ENCODE data around the gene MSI2.

The MSI2 gene

DNA sequence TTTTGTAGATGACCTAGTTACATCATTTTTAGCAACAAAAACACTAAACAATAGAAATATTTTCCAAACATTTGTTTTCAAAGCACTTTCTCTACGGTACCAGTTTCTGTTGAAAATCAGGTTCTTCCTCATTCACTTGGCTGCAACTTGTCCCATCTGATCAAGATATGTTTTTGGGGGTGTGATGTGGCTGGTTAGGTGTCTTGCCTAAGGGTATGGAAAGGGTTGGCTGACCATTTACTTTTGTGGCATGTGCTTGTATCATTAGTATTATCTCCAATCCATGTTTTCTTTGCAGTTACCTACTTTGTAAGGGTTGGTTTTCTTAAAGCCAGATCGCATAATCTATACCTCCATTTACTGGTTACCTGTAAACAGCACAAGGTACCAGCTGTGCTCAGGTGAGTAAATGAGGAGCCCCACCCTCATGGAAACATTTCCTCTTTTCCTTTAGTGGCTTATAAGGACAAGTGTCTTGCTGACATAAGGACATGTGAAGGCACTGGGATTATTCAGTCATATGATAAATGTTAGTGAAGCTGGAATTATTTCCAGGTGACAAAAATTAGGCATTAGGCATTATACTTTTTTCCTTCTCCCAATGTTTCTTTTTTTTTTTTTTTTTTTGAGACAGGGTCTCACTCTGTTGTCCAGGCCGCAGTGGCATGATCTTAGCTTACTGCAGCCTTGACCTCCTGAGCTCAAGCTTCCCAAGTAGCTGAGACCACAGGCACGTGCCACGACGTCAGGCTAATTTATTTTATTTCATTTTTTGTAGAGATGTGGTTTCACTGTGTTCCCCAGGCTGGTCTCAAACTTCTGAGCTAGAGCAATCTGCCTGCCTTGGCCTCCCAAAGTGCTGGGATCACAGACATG is 326.8 kb downstream of the MSI2 start:
- Mint-ChIP-seq H3K4me3 (no peak overlapping the region), H3K4me1 (peaks cover 14% of the 10 kb centered on the region), H3K27me3 (no peaks in the 10 kb centered on the region), H3K9me3 (no peaks in the 10 kb centered on the region), H3K36me3 (ENCODE audit: insufficient read depth) (peaks cover 8% of the 10 kb centered on the region), H3K27ac (ENCODE audit: low read depth) (no peak overlapping the region)
- DNase-seq (ENCODE audit: low spot score in 2 of 2) (no peak), ATAC-seq (replicated peaks; ENCODE audit: extremely low read depth, poor library complexity, severe bottlenecking) (no peak)

DNA sequence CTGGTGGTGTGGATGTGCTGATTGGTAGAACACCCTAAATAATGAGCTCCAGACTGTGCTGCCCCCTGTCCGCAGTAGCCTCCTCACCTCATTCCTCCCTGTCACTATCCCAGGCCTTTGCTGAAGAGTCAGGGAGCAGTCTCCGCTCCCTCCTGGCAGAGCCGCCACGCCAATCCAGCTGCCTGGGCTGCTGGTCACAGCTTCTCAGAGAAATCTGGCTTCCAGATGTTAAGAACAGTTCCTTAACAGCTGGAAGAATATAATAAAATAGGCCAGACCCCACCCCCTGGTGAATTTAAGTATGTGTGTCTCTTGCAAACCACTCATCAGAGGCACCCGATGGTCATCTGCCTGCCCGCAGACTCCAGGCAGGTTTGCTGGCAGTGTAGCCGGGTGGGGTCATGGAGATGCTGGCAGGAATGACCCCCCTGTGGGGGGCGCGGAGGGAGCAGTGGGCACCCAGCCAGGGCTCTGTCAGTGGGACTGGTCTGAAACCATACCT is 327.8 kb downstream of the MSI2 start:
- Mint-ChIP-seq H3K27ac (ENCODE audit: low read depth) (no peak overlapping the region), H3K4me1 (peaks cover 10% of the 10 kb centered on the region), H3K27me3 (no peaks in the 10 kb centered on the region), H3K9me3 (no peaks in the 10 kb centered on the region), H3K4me3 (no peak overlapping the region), H3K36me3 (ENCODE audit: insufficient read depth) (peaks cover 6% of the 10 kb centered on the region)
- no peak for DNase-seq (ENCODE audit: low spot score in 2 of 2)
- no peak for ATAC-seq (replicated peaks; ENCODE audit: extremely low read depth, poor library complexity, severe bottlenecking)

DNA sequence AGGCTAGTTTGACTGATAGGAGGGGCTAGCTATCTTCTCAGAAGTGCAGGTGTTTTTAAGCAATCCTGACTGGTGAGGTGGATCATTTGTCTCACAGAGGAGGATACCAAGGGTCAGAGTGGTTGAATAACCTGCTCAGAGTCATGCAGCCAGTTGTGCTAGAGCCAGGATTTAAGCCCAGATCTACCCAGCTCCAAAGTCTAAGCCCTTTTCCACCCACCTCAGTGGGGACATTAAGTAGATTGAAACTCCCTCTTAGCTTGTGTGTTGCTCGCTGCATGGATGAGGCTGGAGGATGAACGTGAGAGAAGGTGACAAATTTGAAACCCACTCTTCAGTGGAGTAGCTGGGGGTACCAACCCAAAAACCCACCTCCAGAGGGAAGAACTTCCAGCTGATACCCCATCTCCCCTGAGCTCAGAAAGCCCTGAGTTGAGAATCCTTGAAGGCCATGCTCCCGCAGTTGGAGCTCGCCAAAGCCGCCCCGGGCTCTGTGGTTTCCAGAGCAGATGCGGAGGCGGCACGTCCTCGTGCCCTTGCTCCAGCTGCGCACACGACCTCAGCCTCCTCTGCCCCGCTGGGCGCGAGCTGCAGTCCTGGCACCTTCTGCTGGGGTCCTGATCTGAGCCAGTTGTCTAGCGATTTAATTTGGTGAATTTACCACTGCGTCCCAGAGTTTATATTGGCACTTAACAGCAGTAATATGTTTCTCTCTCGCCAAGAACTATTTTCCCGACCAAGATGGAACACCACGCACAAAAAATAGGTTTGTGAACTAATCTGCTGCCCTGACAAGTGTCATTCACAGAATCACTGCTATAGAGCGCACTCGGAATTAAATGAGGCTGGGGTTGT is 329.2 kb downstream of the MSI2 start:
- H3K9me3 Mint-ChIP-seq: no peaks in the 10 kb centered on the region
- peaks cover 6% of the 10 kb centered on the region for H3K36me3 Mint-ChIP-seq (ENCODE audit: insufficient read depth)
- peaks cover 5% of the 10 kb centered on the region for H3K4me1 Mint-ChIP-seq
- DNase-seq (ENCODE audit: low spot score in 2 of 2) (no peak), ATAC-seq (replicated peaks; ENCODE audit: extremely low read depth, poor library complexity, severe bottlenecking) (no peak)
- H3K27ac Mint-ChIP-seq (ENCODE audit: low read depth): no peak overlapping the region
- H3K4me3 Mint-ChIP-seq: no peak overlapping the region
- no peaks in the 10 kb centered on the region for H3K27me3 Mint-ChIP-seq

DNA sequence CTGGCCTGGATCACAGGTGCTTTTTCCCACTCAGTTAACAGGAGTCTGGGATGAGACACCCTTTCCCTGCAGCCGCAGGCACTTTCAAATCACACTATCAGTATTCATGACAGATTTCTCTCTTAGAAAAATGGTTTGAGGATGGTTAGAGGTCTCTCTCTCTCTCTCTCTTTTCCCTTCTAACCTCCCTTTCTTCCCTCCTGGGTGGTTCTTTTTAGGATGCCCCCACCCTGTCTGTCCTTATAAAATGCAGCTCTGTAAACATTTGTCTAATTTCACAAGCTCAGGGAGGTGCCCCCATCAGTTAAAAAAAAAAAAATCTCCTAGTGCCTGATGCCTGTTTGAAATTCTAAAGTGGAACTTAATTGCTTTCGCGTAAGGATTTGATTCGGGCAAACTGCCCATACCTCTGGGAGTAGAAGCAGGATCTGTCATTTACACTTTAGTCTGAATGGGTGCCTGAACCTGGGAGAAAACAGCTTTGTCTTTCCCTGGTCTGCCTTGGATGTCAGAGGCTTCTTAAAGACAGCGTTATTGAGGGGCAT is 329.9 kb downstream of the MSI2 start:
- ATAC-seq (replicated peaks; ENCODE audit: extremely low read depth, poor library complexity, severe bottlenecking): no peak
- Mint-ChIP-seq H3K27ac (ENCODE audit: low read depth) (no peak overlapping the region), H3K27me3 (no peaks in the 10 kb centered on the region), H3K36me3 (ENCODE audit: insufficient read depth) (peaks cover 6% of the 10 kb centered on the region), H3K4me1 (peaks cover 5% of the 10 kb centered on the region), H3K9me3 (no peaks in the 10 kb centered on the region), H3K4me3 (no peak overlapping the region)
- DNase-seq (ENCODE audit: low spot score in 2 of 2): no peak

DNA sequence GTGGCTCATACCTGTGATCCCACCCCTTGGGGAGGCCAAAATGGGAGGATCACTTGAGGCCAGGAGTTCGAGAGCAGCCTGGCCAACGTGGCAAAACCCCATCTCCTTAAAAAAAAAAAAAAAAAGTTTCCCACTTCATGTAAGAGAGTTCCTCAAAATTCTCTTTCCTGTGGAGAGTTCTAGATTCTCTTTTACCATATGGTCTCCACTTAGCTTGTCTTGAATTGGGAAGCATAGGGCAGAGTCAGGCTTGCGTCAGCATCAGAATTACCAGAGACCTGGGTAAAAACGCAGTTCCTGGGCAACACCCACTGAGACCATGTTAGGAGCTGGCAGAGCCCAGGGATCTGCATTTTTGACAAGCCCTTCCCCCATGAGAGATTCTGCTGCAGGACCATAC is 330.4 kb downstream of the MSI2 start:
- Mint-ChIP-seq H3K36me3 (ENCODE audit: insufficient read depth) (peaks cover 6% of the 10 kb centered on the region), H3K4me1 (peaks cover 5% of the 10 kb centered on the region), H3K4me3 (no peak overlapping the region), H3K9me3 (no peaks in the 10 kb centered on the region), H3K27me3 (no peaks in the 10 kb centered on the region), H3K27ac (ENCODE audit: low read depth) (no peak overlapping the region)
- ATAC-seq (replicated peaks; ENCODE audit: extremely low read depth, poor library complexity, severe bottlenecking) (no peak), DNase-seq (ENCODE audit: low spot score in 2 of 2) (no peak)

DNA sequence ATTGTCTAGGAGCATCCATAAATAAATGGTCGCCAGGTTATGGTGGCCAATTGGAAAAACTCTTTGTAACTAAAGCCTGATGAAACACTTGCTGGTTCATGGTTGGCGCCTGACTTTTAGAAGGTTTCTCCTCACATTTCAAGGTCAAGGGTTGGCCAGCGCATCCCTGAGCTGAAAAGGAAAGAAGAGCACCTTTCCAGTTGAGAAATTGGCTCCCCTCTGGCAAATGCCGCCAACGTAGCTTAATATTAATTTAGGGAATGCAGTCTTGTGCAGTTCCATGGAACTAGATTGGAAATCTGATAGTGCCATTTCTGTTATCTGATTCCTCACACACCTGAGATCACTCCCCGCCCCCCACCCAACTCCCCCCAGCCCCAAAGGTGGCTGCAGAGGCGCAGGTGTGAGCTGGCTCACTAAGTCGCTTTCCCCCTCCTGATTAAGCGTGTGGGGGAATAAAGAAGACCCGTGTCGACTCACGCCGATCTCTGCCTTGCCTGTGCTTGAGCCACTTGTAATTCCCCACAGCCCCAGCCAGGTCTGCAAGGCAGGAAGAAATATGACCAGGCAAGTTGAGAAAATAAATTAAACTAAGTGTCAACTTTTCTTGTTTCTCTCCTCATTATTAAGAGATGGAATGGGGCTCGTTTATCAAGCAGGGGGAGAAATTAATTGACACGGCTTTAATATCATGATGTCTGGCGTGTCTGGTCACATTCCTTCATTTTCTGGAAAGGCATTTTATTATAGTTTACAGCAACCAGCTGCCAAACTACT is 331.1 kb downstream of the MSI2 start:
- DNase-seq (ENCODE audit: low spot score in 2 of 2) (no peak), ATAC-seq (replicated peaks; ENCODE audit: extremely low read depth, poor library complexity, severe bottlenecking) (no peak)
- Mint-ChIP-seq H3K4me1 (peaks cover 5% of the 10 kb centered on the region), H3K27ac (ENCODE audit: low read depth) (no peak overlapping the region), H3K27me3 (no peaks in the 10 kb centered on the region), H3K36me3 (ENCODE audit: insufficient read depth) (peaks cover 6% of the 10 kb centered on the region), H3K4me3 (no peak overlapping the region), H3K9me3 (no peaks in the 10 kb centered on the region)

DNA sequence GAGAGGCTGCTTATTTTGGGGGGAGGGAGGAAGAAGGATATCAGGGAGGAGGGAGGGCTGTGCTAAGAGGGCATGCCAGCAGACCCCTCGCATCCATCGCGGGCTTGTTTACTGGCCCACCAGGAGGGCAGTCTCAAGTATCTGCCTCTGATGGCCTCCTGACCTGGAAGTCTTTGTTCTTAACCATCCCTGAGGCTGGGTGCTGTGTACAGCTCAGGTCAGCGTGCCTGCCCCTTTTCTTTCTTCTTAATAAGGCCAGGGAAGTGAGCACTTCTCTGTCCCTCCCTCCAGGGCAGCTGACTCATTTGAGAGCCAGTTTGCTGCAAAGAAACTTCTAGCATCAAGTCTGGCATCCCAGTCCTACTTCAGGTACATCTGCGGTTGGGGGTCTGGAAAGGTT is 331.8 kb downstream of the MSI2 start:
- no peaks in the 10 kb centered on the region for H3K9me3 Mint-ChIP-seq
- ATAC-seq (replicated peaks; ENCODE audit: extremely low read depth, poor library complexity, severe bottlenecking) (no peak), DNase-seq (ENCODE audit: low spot score in 2 of 2) (no peak)
- no peaks in the 10 kb centered on the region for H3K27me3 Mint-ChIP-seq
- no peak overlapping the region for H3K4me3 Mint-ChIP-seq
- H3K36me3 Mint-ChIP-seq (ENCODE audit: insufficient read depth): peaks cover 6% of the 10 kb centered on the region
- H3K27ac Mint-ChIP-seq (ENCODE audit: low read depth): no peak overlapping the region
- peaks cover 5% of the 10 kb centered on the region for H3K4me1 Mint-ChIP-seq

DNA sequence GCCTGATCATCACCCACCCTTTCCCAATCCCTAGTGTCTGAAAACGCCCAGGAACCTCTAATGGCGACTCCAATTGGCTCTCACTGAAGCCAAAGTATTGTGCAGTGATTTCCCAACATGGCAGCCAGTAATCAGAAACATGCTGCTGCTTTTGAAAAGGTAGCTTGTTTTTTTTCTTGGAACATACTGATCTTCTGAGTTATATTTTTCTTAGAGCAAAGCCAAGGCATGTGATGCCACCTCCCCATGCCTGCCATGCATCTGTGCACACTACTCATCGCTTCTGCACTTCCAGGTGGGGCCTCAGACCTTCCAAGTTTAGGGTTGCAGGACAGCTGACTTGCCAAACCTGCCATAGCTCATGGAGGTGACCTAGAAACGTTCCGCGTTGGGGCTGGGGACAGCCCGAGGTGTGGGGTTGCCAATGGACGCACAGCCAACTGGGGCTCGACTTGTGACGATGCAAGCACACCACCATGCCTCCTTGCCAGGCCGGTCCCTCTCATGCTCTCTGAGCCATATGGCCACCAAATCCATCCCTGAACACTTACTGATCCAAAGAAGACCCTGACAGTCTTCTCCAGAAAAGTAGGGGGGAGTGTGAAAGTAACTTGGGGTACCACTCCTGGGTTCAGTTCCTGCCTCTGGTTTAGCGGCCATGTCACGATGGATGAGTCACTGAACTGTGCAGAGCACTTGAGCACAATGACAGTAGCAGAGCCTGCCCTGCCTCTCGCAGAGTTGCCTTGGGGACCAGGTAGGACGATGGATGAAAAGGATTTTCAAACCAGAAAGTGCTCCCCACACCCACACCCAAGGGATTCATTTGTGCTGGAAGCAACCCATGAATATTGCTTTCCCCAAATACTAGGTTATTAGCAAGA is 333.1 kb downstream of the MSI2 start:
- Mint-ChIP-seq H3K4me3 (no peak overlapping the region), H3K4me1 (peaks cover 5% of the 10 kb centered on the region), H3K9me3 (no peaks in the 10 kb centered on the region), H3K27ac (ENCODE audit: low read depth) (no peak overlapping the region), H3K36me3 (ENCODE audit: insufficient read depth) (peaks cover 6% of the 10 kb centered on the region), H3K27me3 (no peaks in the 10 kb centered on the region)
- DNase-seq (ENCODE audit: low spot score in 2 of 2) (no peak), ATAC-seq (replicated peaks; ENCODE audit: extremely low read depth, poor library complexity, severe bottlenecking) (no peak)

DNA sequence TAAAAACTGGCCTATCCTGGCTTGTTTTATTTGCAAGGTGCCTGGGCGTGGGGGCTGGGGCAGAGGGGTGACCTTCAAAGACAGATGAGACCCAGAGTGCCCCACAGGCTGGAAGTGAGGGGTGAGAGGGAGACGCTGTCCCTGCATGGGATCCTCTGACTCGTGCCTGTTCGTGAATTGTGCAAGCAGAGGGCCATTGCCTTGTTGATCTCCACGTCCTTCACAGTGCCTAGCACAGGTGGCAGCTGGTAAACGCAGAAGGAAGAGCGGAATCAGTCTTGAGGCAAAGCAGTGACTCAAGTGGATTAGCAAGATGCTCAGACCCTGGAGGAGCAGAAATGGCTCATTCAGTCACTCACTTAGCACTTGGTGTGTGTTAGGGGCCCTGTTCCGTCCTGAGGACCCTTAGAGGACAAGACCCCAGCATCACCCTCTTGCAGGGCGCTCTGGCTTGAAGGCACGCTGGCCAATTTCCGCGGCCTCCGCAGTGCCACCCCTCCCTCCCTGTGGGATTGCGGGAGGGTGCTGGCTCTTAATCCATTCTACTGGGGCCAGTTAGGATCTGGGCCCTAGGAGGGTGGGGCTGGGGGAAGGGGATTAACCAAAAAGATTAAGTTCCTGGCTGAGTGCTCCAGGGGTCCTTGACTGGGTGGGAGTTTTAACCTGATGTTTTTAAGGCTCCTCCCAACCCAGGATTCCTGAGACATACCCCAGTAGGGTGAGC is 337.6 kb downstream of the MSI2 start:
- no peaks in the 10 kb centered on the region for H3K9me3 Mint-ChIP-seq
- H3K27me3 Mint-ChIP-seq: no peaks in the 10 kb centered on the region
- H3K4me3 Mint-ChIP-seq: no peak overlapping the region
- H3K4me1 Mint-ChIP-seq: peaks cover 14% of the 10 kb centered on the region
- ATAC-seq (replicated peaks; ENCODE audit: extremely low read depth, poor library complexity, severe bottlenecking): no peak
- peak overlapping the region; percentile 86 for H3K27ac Mint-ChIP-seq (ENCODE audit: low read depth)
- peaks cover 4% of the 10 kb centered on the region for H3K36me3 Mint-ChIP-seq (ENCODE audit: insufficient read depth)
- DNase-seq (ENCODE audit: low spot score in 2 of 2): no peak

DNA sequence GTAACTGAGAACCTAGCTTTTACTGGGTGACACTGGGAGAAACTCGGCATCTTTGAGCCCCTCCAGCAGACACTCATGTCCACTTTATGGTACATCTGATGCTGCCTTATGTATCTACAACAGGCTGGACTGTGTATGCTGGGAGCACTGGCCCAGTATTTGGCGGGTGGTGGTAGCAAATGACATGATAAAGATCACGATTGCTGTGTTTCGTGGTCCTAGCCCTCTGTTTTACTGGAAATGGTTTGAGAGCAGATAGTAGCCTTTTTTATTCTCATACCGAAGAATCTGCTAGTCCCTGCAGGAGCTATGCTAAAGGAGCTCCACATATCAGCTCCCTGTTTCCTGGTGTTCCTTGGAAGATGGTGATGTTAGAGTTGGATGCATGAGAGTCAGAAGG is 338.4 kb downstream of the MSI2 start:
- H3K27me3 Mint-ChIP-seq: no peaks in the 10 kb centered on the region

DNA sequence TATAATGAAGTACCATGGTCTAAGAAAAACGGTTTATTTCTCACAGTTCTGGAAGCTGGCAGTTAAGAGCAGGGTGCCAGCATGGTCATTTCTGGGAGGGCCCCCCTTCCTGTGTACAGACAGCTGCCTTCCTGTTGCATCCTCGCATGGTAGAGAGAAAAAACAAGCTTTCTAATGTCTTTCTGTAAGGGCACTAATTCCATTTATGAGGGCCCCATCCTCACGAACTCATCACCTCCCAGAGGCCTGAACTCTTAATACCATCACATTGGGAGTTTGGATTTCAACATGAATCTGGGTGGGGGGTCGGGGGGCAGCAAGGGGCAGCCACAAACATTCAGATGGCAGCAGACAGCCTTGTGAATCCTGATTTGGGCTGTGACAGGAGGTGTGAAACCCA is 339.1 kb downstream of the MSI2 start:
- no peak for DNase-seq (ENCODE audit: low spot score in 2 of 2)
- no peaks in the 10 kb centered on the region for H3K9me3 Mint-ChIP-seq
- no peak overlapping the region for H3K4me3 Mint-ChIP-seq
- H3K27me3 Mint-ChIP-seq: no peaks in the 10 kb centered on the region
- no peak overlapping the region for H3K27ac Mint-ChIP-seq (ENCODE audit: low read depth)
- no peak for ATAC-seq (replicated peaks; ENCODE audit: extremely low read depth, poor library complexity, severe bottlenecking)
- peaks cover 9% of the 10 kb centered on the region for H3K36me3 Mint-ChIP-seq (ENCODE audit: insufficient read depth)
- H3K4me1 Mint-ChIP-seq: peaks cover 29% of the 10 kb centered on the region

More for the DNA sequence above, 338.4 kb downstream of the MSI2 start:
- DNase-seq (ENCODE audit: low spot score in 2 of 2) (no peak), ATAC-seq (replicated peaks; ENCODE audit: extremely low read depth, poor library complexity, severe bottlenecking) (no peak)
- peak overlapping the region; percentile 86 for H3K27ac Mint-ChIP-seq (ENCODE audit: low read depth)
- peaks cover 7% of the 10 kb centered on the region for H3K36me3 Mint-ChIP-seq (ENCODE audit: insufficient read depth)
- no peaks in the 10 kb centered on the region for H3K9me3 Mint-ChIP-seq
- no peak overlapping the region for H3K4me3 Mint-ChIP-seq
- H3K4me1 Mint-ChIP-seq: peaks cover 23% of the 10 kb centered on the region

Data from central memory CD8-positive, alpha-beta T cell (primary cell).